Measurements from ENCODE around the gene TMEM248.
"Not testable (repeated sequence)": the region's sequence is repeated elsewhere in the genome, so short reads cannot be mapped to it uniquely, and the experiment has no call there.

GRCh38 chr7:66994051-66994450 is 73.0 kb downstream of the TMEM248 start:
- not testable (repeated sequence) for TF ChIP-seq CTCF (conservative IDR thresholded peaks at IDR 0.05; ENCODE audit: low read depth in 2 of 2); REST (IDR thresholded peaks at IDR 0.05; ENCODE audit: unreplicated experiment); CREB1 (CRISPR knock-in tag; IDR thresholded peaks at IDR 0.05; ENCODE audit: low read depth)
